Measurements from ENCODE around the gene TTBK1.

TTBK1 gene

GRCh38 chr6:43257367-43258145, 14.3 kb downstream of the TTBK1 start:
- no peaks in the 10 kb centered on the region for H3K36me3 ChIP-seq (ENCODE audit: control insufficient read depth in 4 of 4, insufficient read depth in 4 of 4, low read length in 3 of 4)
- POLR2A ChIA-PET, result no interaction called here
- H3K9me3 ChIP-seq (ENCODE audit: control extremely low read depth in 1 of 5, control insufficient read depth in 4 of 5, insufficient read depth in 2 of 5, low read depth in 1 of 5, low read length in 4 of 5), result no peaks in the 10 kb centered on the region
- H3K27ac ChIP-seq (ENCODE audit: insufficient read depth in 1 of 2, low read depth in 1 of 2, low read length in 2 of 2, poor library complexity in 1 of 2, severe bottlenecking in 2 of 2), result no peak overlapping the region
- H3K27me3 ChIP-seq (replicated peaks in 2 of 5; ENCODE audit: control insufficient read depth in 4 of 5, insufficient read depth in 5 of 5, low read length in 4 of 5), result peaks cover 0 to 13% (median 5%) of the 10 kb centered on the region in 5 experiments
- H3K4me3 ChIP-seq (ENCODE audit: control insufficient read depth in 1 of 7, extremely low read depth in 1 of 7, insufficient read depth in 4 of 7, low read depth in 2 of 7, low read length in 6 of 7), result no peak overlapping the region
- DNase-seq, result no peak
- WGBS (ENCODE audit: insufficient coverage), result 91% methylated on average over 12 of the region's 12 CpGs
- no peaks in the 10 kb centered on the region for H3K4me1 ChIP-seq (ENCODE audit: control extremely low read depth in 1 of 4, control insufficient read depth in 4 of 4, insufficient read depth in 4 of 4, low read length in 3 of 4)
- CTCF ChIA-PET, result interaction anchor here (2.2 kb wide), 1 partner anchor 77 kb away, joined by 6 read pairs; no protein-coding TSS in a partner anchor

- ChIA-PET POLR2A (no interaction called here), CTCF (interaction anchor here (2.2 kb wide), 1 partner anchor 77 kb away, joined by 6 read pairs; no protein-coding TSS in a partner anchor)
- H3K4me3 ChIP-seq (ENCODE audit: control insufficient read depth in 1 of 7, extremely low read depth in 1 of 7, insufficient read depth in 4 of 7, low read depth in 2 of 7, low read length in 6 of 7), result no peak overlapping the region
- 89% methylated on average over 3 of the region's 4 CpGs for WGBS (ENCODE audit: insufficient coverage)
- no peak for DNase-seq
- H3K27ac ChIP-seq (ENCODE audit: insufficient read depth in 1 of 2, low read depth in 1 of 2, low read length in 2 of 2, poor library complexity in 1 of 2, severe bottlenecking in 2 of 2), result no peak overlapping the region
- peaks cover 0 to 7% (median 5%) of the 10 kb centered on the region in 5 experiments for H3K27me3 ChIP-seq (replicated peaks in 2 of 5; ENCODE audit: control insufficient read depth in 4 of 5, insufficient read depth in 5 of 5, low read length in 4 of 5)
- H3K36me3 ChIP-seq (ENCODE audit: control insufficient read depth in 4 of 4, insufficient read depth in 4 of 4, low read length in 3 of 4), result no peaks in the 10 kb centered on the region
- no peaks in the 10 kb centered on the region for H3K9me3 ChIP-seq (ENCODE audit: control extremely low read depth in 1 of 5, control insufficient read depth in 4 of 5, insufficient read depth in 2 of 5, low read depth in 1 of 5, low read length in 4 of 5)
- H3K4me1 ChIP-seq (ENCODE audit: control extremely low read depth in 1 of 4, control insufficient read depth in 4 of 4, insufficient read depth in 4 of 4, low read length in 3 of 4), result no peaks in the 10 kb centered on the region
Measured at GRCh38 chr6:43258180-43258579, 14.9 kb downstream of the TTBK1 start.

- Histone ChIP-seq H3K36me3 (ENCODE audit: control insufficient read depth in 4 of 4, insufficient read depth in 4 of 4, low read length in 3 of 4) (no peaks in the 10 kb centered on the region), H3K4me1 (ENCODE audit: control extremely low read depth in 1 of 4, control insufficient read depth in 4 of 4, insufficient read depth in 4 of 4, low read length in 3 of 4) (no peaks in the 10 kb centered on the region), H3K27me3 (replicated peaks in 2 of 5; ENCODE audit: control insufficient read depth in 4 of 5, insufficient read depth in 5 of 5, low read length in 4 of 5) (peaks cover 0 to 4% (median 2%) of the 10 kb centered on the region in 5 experiments), H3K27ac (ENCODE audit: insufficient read depth in 1 of 2, low read depth in 1 of 2, low read length in 2 of 2, poor library complexity in 1 of 2, severe bottlenecking in 2 of 2) (no peak overlapping the region), H3K4me3 (ENCODE audit: control insufficient read depth in 1 of 7, extremely low read depth in 1 of 7, insufficient read depth in 4 of 7, low read depth in 2 of 7, low read length in 6 of 7) (no peak overlapping the region), H3K9me3 (ENCODE audit: control extremely low read depth in 1 of 5, control insufficient read depth in 4 of 5, insufficient read depth in 2 of 5, low read depth in 1 of 5, low read length in 4 of 5) (no peaks in the 10 kb centered on the region)
- POLR2A ChIA-PET, result no interaction called here
- 93% methylated on average over 21 of the region's 30 CpGs for WGBS (ENCODE audit: insufficient coverage)
- no peak for DNase-seq
- CTCF ChIA-PET, result interaction anchor here (1.5 to 4.4 kb wide), 4 partner anchors 8 to 247 kb away, joined by 3 to 13 read pairs (median 5); no protein-coding TSS in a partner anchor
Measured at GRCh38 chr6:43258807-43259686, 15.8 kb downstream of the TTBK1 start.

- no peaks in the 10 kb centered on the region for H3K36me3 ChIP-seq (ENCODE audit: control insufficient read depth in 4 of 4, insufficient read depth in 4 of 4, low read length in 3 of 4)
- 93% methylated on average over 3 of the region's 4 CpGs for WGBS (ENCODE audit: insufficient coverage)
- ChIA-PET POLR2A (interaction anchor here (0.6 kb wide), 1 partner anchor 59 kb away, joined by 3 read pairs; no protein-coding TSS in a partner anchor), CTCF (interaction anchor here (1.8 to 4.4 kb wide), 5 partner anchors 9 to 231 kb away, joined by 4 to 13 read pairs (median 6); no protein-coding TSS in a partner anchor)
- DNase-seq, result no peak
- no peaks in the 10 kb centered on the region for H3K4me1 ChIP-seq (ENCODE audit: control extremely low read depth in 1 of 4, control insufficient read depth in 4 of 4, insufficient read depth in 4 of 4, low read length in 3 of 4)
- no peak overlapping the region for H3K27ac ChIP-seq (ENCODE audit: insufficient read depth in 1 of 2, low read depth in 1 of 2, low read length in 2 of 2, poor library complexity in 1 of 2, severe bottlenecking in 2 of 2)
- peaks cover 0 to 3% (median 0%) of the 10 kb centered on the region in 5 experiments for H3K27me3 ChIP-seq (replicated peaks in 2 of 5; ENCODE audit: control insufficient read depth in 4 of 5, insufficient read depth in 5 of 5, low read length in 4 of 5)
- no peak overlapping the region for H3K4me3 ChIP-seq (ENCODE audit: control insufficient read depth in 1 of 7, extremely low read depth in 1 of 7, insufficient read depth in 4 of 7, low read depth in 2 of 7, low read length in 6 of 7)
- no peaks in the 10 kb centered on the region for H3K9me3 ChIP-seq (ENCODE audit: control extremely low read depth in 1 of 5, control insufficient read depth in 4 of 5, insufficient read depth in 2 of 5, low read depth in 1 of 5, low read length in 4 of 5)
Measured at GRCh38 chr6:43260791-43261190, 17.5 kb downstream of the TTBK1 start.

GRCh38 chr6:43261198-43261597, 17.9 kb downstream of the TTBK1 start:
- peaks cover 0 to 6% (median 0%) of the 10 kb centered on the region in 5 experiments for H3K27me3 ChIP-seq (replicated peaks in 2 of 5; ENCODE audit: control insufficient read depth in 4 of 5, insufficient read depth in 5 of 5, low read length in 4 of 5)
- H3K4me3 ChIP-seq (ENCODE audit: control insufficient read depth in 1 of 7, extremely low read depth in 1 of 7, insufficient read depth in 4 of 7, low read depth in 2 of 7, low read length in 6 of 7), result no peak overlapping the region
- 100% methylated on average over 2 of the region's 5 CpGs for WGBS (ENCODE audit: insufficient coverage)
- no peak for DNase-seq
- H3K4me1 ChIP-seq (ENCODE audit: control extremely low read depth in 1 of 4, control insufficient read depth in 4 of 4, insufficient read depth in 4 of 4, low read length in 3 of 4), result no peaks in the 10 kb centered on the region
- no peak overlapping the region for H3K27ac ChIP-seq (ENCODE audit: insufficient read depth in 1 of 2, low read depth in 1 of 2, low read length in 2 of 2, poor library complexity in 1 of 2, severe bottlenecking in 2 of 2)
- CTCF ChIA-PET, result interaction anchor here (1.6 to 5.6 kb wide), 8 partner anchors 10 to 246 kb away, joined by 4 to 35 read pairs (median 6); partner anchors contain the start of gene CRIP3
- POLR2A ChIA-PET, result interaction anchor here (0.6 kb wide), 1 partner anchor 58 kb away, joined by 3 read pairs; no protein-coding TSS in a partner anchor
- H3K36me3 ChIP-seq (ENCODE audit: control insufficient read depth in 4 of 4, insufficient read depth in 4 of 4, low read length in 3 of 4), result no peaks in the 10 kb centered on the region
- H3K9me3 ChIP-seq (ENCODE audit: control extremely low read depth in 1 of 5, control insufficient read depth in 4 of 5, insufficient read depth in 2 of 5, low read depth in 1 of 5, low read length in 4 of 5), result no peaks in the 10 kb centered on the region

GRCh38 chr6:43262000-43262779, 18.9 kb downstream of the TTBK1 start:
- Histone ChIP-seq H3K27ac (ENCODE audit: insufficient read depth in 1 of 2, low read depth in 1 of 2, low read length in 2 of 2, poor library complexity in 1 of 2, severe bottlenecking in 2 of 2) (no peak overlapping the region), H3K9me3 (ENCODE audit: control extremely low read depth in 1 of 5, control insufficient read depth in 4 of 5, insufficient read depth in 2 of 5, low read depth in 1 of 5, low read length in 4 of 5) (no peaks in the 10 kb centered on the region), H3K36me3 (ENCODE audit: control insufficient read depth in 4 of 4, insufficient read depth in 4 of 4, low read length in 3 of 4) (no peaks in the 10 kb centered on the region), H3K27me3 (replicated peaks in 2 of 5; ENCODE audit: control insufficient read depth in 4 of 5, insufficient read depth in 5 of 5, low read length in 4 of 5) (peaks cover 0 to 7% (median 2%) of the 10 kb centered on the region in 5 experiments), H3K4me1 (ENCODE audit: control extremely low read depth in 1 of 4, control insufficient read depth in 4 of 4, insufficient read depth in 4 of 4, low read length in 3 of 4) (no peaks in the 10 kb centered on the region), H3K4me3 (ENCODE audit: control insufficient read depth in 1 of 7, extremely low read depth in 1 of 7, insufficient read depth in 4 of 7, low read depth in 2 of 7, low read length in 6 of 7) (no peak overlapping the region)
- POLR2A ChIA-PET, result no interaction called here
- no peak for DNase-seq
- CTCF ChIA-PET, result interaction anchor here (0.7 to 5.6 kb wide), 13 partner anchors 9 to 245 kb away, joined by 3 to 35 read pairs (median 6); partner anchors contain the start of gene CRIP3
- WGBS (ENCODE audit: insufficient coverage), result 90% methylated on average over 14 of the region's 14 CpGs
